ENCODE data around the gene ZCCHC7.

GRCh38 chr9:37281541-37281940 is 161.2 kb downstream of the ZCCHC7 start:
- TF ChIP-seq, protein P1, sequence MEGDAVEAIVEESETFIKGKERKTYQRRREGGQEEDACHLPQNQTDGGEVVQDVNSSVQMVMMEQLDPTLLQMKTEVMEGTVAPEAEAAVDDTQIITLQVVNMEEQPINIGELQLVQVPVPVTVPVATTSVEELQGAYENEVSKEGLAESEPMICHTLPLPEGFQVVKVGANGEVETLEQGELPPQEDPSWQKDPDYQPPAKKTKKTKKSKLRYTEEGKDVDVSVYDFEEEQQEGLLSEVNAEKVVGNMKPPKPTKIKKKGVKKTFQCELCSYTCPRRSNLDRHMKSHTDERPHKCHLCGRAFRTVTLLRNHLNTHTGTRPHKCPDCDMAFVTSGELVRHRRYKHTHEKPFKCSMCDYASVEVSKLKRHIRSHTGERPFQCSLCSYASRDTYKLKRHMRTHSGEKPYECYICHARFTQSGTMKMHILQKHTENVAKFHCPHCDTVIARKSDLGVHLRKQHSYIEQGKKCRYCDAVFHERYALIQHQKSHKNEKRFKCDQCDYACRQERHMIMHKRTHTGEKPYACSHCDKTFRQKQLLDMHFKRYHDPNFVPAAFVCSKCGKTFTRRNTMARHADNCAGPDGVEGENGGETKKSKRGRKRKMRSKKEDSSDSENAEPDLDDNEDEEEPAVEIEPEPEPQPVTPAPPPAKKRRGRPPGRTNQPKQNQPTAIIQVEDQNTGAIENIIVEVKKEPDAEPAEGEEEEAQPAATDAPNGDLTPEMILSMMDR (conservative IDR thresholded peaks at IDR 0.05; ENCODE audit: low read length): no peak
- TF ChIP-seq EZH2phosphoT487 (IDR thresholded peaks at IDR 0.05; ENCODE audit: borderline replicate concordance, low read depth, low read length): no peak

Measured in OCI-LY7 (cell line).